ENCODE measurements around the gene STK32B.
"Not testable (repeated sequence)": the region's sequence is repeated elsewhere in the genome, so short reads cannot be mapped to it uniquely, and the experiment has no call there.

Gene STK32B

GRCh38 chr4:5032813-5033212, 18.5 kb upstream of the STK32B start:
- DNase-seq: no peak

- no peak for DNase-seq
Observed at GRCh38 chr4:5033281-5033841, 17.9 kb upstream of the STK32B start.

- DNase-seq: no peak
Observed at GRCh38 chr4:5034206-5034605, 17.1 kb upstream of the STK32B start.

- peak; percentile 83 for DNase-seq
Observed at GRCh38 chr4:5036239-5036638, 15.0 kb upstream of the STK32B start.

GRCh38 chr4:5037553-5038551, 13.4 kb upstream of the STK32B start:
- DNase-seq: peak; percentile 95

GRCh38 chr4:5039800-5040199, 11.5 kb upstream of the STK32B start:
- no peak for DNase-seq

GRCh38 chr4:5040856-5041620, 10.2 kb upstream of the STK32B start:
- DNase-seq: no peak

GRCh38 chr4:5041699-5042098, 9.6 kb upstream of the STK32B start:
- no peak for DNase-seq

DNA sequence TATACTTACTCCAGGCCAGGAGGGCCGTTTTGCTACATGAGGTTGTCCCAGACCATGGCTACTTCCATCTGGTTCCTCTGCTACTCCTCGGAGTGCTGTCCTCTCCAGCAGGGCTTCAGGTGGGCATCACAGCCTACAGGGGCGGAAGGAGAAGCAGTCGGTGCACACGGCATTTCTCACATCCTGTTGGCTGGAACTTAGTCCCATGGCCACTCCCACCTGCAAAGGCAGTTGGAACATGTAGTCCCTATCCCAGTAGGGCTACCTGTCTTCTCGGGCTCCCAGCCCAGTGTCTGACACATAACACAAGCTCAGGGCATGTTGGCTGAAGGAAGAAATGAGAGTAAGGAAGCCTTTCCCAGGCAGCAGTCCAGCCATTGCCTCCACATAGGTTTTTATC, 7.7 kb upstream of the STK32B start:
- DNase-seq: no peak

DNA sequence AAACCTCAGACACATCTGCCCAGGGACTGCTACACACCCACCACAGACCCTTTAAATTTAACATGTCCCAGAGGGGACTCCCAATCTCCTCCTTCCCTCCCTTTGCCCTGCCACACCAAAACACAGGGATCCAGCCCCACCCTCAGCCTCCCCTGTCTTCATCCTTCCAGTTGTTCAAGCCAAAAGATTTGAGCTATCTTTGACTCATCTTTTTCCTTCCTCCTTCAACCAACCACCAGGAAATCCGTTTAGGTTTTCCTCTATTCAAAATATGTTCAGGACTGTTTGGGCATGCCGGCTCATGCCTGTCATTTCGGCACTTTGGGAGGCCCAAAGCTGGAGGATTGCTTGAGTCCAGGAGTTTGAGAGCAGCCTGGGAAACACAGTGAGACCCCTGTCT, 6.9 kb upstream of the STK32B start:
- no peak for DNase-seq

- no peak for DNase-seq
Observed at GRCh38 chr4:5045097-5045496, 6.2 kb upstream of the STK32B start.

DNA sequence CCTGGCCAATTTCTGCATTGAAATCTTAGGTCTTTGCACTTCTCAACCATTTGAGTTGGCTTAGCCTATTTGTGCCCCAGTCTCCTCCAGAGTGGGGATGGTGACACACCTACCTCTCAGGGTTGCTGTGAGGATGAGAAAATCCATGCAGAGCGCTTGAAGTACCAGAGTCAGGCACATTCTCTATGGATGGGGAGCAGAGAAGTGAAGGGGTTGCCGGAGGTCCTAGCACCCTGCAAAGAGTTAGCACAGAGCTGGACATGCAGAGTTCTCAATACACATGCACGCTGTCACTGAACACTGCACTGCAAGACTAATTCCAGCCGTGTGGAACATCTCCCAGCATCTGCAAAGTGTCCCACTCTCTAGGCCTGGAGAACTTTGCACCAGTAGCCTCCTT, 2.6 kb upstream of the STK32B start:
- no peak for DNase-seq

DNA sequence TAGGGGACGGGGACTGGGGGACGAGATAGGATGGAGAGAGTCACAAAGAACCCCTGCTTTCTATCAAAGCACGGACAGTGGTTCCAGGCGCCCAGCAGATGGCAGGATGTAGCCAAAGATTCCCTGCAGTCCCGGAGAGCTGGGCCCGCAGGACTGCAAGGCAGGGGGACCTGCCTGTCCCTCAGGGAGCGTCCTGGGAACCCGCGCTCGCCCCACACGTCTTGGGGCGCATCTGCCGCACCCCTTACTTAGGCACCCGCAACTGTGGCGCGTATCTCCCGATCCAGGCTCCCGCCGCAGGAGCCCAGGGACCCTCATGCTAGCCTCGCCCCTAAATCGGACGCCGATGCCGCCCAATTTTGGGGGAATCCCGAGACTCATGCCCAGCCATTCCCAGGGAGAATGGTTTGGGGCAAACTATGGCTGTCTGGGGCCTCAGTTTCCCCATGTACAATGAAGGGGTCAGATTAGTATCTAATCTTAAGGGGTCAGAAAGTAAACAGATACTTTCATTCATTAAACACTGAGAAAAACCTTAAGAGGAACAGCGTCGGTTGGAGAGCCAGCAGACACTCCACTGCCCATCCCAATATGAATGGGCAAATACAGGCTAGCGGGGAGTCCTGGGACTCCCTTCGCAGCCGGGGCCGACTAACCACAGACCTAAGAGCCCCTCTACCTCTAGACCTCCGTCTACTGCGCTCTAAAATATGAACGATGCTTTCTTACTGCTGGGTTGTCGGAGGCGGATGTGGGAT, 581 bp upstream of the STK32B start:
- peak; percentile 79 for DNase-seq

DNA sequence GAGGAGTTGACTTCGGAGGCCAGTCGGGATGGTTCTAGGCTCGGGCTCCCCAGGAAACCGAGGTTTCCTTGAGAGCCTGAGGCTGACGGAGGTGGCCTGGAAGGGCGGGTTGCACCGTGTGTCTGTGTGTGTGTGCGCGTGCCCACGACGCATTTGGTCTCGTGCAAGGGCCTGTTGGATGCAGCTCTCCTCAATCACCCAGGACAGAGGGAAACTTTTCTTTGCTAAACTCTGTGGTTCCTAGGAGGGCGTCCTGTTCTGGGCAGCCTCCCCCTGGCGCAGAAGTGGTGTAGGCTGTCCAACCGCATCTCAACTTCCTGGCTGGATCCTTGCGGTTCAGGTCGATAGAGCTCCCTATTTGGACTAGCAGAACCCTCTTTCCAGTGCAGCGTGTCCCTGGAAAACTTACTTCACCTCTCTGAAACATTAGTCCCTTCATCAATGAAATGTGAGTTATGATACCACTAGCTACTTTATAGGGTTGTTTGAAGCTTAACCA, 973 bp downstream of the STK32B start:
- DNase-seq: peak; percentile 11

DNA sequence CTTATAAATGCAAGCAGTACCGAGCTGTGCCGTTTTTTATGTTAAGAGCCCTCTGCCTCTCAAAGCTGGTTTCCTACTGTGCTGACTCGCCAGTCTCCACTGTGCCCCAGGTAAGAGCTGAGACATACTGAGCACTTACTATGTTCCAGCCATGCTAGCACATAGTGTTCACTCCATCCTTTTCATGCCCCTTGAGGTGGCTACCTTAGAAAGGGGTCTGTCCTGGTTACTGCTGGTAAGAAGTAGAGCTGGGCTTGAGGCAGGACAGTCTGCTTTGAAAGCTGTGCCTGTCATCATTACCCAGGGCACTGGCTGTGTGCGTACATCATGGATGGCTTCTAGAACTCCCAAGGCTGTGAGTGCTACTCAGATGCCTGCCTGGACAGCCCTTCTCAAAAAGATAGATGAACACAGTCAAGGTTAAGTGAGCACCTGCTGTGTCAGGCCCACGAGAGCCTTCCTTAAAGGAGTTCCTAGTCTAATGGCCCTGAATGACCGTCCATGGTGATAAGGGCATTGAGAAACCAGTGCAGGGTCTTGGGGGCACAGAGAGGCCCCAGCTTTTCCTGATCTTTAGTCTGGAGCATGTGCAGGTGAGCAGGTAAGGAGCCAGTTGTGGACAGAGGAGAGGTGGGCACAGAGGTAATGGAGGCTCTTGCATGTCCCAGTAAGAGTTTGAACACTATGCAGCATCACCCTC, 1.6 kb downstream of the STK32B start:
- no peak for DNase-seq

- no peak for DNase-seq
Observed at GRCh38 chr4:5054532-5054931, 3.3 kb downstream of the STK32B start.

GRCh38 chr4:5055411-5055810, 4.1 kb downstream of the STK32B start:
- DNase-seq: no peak

GRCh38 chr4:5066101-5066500, 14.8 kb downstream of the STK32B start:
- no peak for DNase-seq

DNA sequence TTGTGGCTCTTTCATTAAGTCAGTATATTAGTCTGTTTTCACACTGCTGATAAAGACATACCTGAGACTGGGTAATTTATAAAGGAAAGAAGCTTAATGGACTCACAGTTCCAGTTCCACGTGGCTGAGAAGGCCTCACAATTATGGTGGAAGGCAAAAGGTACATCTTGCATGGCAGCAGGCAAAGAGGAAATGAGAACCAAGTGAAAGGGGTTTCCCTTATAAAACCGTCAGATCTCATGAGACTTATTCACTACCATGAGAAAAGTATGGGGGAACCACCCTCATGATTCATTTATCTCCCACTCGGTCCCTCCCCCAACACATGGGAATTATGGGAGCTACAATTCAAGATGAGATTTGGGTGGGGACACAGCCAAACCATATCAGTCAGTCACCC, 15.7 kb downstream of the STK32B start:
- not testable (repeated sequence) for DNase-seq

DNA sequence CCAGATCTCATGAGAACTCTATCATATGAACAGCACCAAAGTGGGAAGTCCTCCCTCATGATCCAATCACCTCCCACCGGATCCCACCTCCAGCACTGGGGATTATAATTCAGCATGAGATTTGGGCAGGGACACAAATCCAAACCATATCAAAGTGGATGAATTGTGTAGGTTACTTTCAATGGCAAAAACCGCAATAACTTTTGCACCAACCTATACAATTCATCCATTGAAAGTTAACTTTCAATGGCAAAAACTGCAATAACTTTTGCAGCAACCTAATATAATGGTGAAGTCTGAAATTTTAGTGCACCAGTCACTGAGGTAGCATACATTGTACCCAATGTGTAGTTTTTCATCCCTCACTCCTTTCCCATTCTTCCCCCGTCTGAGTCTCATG, 16.6 kb downstream of the STK32B start:
- no peak for DNase-seq

- DNase-seq: no peak
Observed at GRCh38 chr4:5069901-5070300, 18.6 kb downstream of the STK32B start.

GRCh38 chr4:5072948-5073347, 21.7 kb downstream of the STK32B start:
- no peak for DNase-seq
